Stromal cell of bone marrow (primary cell): ENCODE data around the gene BBS12.

Experiments used
- DNase-seq: peaks from one replicate; pipeline ENCODE4 v3.0.0-alpha.2; 2012; ENCODE audit warnings: low read depth

Gene BBS12

DNA sequence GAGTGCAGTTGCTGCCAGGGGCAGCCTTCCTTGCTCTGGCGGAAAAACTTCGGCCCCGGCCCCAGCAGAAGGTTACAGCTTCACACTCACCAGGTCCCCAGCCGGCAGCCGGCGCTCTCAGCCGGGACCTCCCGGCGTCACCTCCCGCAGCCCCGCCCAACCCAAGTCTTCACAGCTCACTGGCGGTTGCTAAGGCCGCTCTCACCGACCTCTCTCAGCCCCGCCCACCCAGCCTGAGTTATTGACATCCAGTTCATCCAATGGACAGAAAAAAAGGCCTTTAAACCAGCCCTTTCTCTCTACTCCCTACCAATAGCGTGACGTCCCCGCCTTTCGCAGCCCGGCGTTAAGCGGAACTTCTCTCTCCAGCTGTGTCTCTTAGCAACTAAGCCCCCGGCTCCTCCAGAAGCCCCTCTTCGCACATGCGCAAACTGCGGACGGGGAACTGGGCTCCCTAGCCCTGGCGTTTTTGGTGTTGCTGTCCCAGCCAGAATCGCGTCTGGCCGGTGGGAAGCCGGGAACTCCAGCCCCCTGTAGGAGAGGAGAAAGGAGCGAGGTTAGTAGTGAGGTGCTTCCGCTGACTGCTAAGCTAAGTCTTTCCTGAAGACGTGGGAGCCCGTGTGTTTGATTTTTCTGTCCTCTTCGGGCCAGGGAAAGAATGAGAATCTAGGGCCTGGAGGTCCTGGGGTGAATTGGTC is at the start of gene BBS12:
Gene BBS12 (plus strand): TSS at position 376 of the 698 bp plus-strand sequence. CDS start 9,189 bp downstream, outside the sequence.
- peak; percentile 99 for DNase-seq

DNA sequence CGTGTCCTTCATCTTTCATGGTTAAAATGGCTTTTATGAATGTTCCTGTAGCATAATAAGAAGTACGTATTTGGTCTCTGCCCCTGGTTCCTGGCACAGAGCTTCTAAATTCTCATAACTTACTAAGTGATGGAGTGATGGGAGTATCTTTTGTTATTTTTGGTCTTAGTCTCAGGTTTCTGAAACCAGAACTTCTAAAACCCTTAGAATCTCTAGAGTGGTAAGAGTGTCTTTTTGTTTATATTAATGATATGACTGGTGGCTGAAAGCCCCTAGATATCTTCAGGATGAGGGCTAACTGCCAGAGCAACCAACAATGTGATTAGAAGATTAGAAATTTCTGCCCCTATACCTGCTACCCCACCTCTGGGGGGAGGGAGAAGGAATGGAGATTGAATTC is 45.8 kb upstream of the BBS12 start:
- no peak for DNase-seq

DNA sequence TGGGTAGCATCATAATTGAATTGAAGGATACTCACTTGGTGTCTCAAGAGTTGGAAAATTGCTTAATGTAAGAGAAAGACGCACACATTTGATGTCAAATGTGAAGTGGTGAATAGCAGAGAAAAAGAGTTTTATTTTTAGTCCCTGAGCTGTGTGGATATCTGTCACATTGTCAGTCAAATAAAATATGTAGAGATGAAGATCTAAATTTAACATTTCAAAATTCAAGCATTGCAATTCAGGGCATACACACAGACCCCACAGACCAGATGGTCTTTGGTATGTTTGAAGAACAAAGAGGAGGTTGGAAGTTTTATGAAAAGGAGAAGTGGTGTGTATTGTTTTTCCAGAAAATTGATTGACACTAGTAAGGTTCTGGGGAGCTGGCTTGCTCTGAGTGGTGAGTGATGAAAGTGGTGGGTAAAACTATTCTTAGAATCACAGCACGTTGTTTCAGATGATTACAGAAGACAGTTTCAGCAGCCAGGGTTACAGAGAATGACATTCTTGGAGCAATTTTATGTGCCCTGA is 44.9 kb upstream of the BBS12 start:
- no peak for DNase-seq

DNA sequence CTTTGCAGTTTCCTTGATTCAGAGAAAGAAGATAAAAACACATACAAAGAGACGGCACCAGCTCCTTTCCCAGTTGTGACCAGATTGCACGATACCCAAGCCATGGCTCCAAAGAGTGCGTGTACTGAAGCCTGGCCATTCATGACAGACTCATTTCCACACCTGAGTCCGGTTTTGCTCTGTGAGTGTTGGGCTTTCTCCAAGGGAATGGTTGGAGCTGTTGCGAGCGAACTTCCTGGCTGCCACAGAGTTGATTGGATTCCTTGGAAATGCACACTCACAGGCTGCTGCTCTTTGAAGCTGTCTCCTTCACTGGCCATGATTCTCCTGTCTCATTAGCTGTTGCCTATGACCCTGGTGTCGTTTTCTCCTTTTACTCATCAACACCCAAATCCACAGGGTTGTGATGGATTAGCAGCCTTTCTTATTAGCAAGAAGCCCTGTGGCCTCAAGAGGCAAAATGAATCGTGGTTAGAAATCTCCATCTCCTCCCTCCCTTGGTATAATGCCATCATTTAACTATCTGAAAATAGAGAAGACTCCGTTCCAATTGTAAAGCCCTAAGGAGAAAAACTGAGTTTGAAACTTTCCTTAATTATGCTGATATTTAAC is 43.9 kb upstream of the BBS12 start:
- DNase-seq = no peak

DNA sequence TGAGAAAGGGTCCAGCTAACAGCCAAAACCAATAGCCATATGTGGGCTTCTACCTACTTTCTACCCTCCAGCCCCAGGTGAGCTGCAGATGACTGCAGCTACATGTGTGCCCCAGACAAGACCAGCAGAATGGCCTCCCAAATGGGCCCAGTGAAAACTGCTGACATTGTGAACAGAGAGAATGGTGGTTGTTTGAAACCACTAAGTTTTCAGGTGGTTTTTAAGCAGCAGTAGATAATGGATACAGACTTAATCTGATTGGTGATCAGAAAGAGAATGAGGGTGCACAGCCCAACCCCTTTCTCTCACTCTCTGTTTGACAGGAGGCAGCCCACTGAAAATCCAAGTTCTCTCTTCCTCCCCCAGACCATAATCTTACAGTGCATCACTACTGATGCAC is 42.5 kb upstream of the BBS12 start:
- DNase-seq = no peak

DNA sequence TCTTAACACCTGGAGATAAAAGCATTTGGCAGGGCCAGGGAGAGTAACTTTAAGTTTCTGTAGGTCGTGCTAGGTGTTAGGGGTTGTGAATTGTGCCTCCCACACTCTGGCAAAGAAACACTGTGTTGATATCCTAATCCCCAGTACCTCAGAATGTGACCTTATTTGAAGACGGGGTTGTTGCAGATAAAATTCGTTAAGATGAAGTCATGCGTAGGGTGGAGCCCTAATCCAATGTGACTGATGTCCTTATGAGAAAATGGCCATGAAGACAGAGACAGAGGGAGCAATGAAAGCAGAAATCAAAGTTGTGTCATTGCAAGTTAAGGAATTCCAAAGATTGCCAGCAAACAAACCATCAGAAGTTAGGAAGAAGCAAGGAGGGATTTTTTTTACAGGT is 40.5 kb upstream of the BBS12 start:
- DNase-seq = no peak

DNA sequence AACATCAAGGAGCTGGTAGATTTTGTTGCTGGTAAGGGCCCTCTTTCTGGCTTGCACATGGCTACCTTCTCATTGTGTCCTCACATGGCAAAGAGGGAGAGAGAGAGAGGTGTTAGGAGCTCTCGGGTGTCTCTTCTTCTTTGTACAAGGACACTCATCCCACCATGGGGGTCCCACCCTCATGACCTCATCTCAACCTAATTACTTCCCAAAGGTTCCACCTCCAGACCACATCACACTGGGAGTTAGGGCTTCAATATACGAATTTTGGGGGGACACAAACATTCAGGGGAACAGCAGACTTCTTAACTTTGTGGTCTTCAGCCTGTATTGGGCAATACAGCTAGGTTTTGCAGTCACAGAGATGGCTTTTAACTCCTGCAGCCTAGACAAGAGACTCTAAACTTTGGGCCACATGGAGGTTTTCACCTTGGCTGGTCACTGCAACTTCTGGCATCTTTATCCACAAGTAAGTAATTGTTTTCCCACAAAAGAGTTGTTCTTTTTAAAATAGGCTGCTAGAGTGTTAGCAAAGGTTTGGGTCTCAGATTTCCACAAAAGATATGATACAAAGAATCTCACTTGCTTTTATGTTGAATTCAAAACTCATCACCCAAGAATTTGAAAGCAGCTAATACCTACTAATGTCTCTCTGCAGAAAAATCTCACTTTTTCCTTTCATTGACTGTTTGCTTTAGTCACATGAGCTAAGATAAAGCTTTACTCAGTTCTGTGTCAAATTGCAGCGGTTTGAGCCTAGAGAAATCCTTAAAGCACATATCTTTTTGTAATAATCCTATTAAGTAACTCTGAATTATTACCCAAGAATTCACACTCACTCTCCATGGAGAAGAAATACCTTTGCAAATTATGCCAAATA is 39.6 kb upstream of the BBS12 start:
- no peak for DNase-seq

DNA sequence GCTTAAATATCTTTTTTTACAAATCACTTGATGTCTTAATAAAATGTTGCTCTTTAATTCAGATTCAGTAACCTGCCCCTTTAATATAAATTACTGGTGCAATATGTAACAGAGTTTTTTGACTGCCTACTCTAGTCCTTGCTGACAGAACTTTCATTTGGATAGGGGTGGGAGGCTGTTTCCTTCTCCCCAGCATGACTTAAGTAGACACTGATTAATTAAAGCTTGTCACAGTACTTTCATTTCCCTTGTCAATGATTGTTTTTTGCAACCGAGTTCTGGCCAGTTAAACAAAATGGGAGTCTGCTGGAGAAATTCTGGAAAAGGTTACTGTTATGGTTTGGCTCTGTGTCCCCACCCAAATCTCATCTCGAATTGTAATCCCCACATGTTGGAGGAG is 37.3 kb upstream of the BBS12 start:
- DNase-seq = no peak

DNA sequence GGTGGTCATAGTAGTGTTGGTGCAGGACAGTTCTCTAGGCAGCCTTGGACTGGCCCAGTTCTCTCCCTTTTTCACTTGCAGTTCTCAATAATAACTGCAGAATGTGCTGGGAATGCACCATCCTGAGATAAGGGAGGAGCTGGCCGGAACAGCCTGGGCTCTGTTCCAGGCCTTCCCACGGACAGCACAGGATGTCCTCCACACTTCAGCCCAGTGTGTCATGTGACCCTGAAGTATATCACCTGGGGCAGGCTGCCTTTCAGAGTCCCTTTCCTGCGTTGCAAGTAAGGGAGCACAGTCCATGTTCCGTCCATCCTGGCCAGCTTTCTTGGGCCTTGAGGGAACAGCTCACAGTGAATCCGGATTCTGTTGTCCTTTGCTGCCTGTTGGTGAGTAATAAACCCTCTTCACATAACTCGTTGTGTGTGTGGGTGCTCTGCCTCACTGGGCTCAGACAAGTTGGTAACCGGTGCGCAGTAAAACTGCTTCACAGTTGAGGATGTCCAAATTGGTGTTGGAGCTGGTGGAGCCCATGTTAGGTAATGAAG is 32.3 kb upstream of the BBS12 start:
- no peak for DNase-seq

DNA sequence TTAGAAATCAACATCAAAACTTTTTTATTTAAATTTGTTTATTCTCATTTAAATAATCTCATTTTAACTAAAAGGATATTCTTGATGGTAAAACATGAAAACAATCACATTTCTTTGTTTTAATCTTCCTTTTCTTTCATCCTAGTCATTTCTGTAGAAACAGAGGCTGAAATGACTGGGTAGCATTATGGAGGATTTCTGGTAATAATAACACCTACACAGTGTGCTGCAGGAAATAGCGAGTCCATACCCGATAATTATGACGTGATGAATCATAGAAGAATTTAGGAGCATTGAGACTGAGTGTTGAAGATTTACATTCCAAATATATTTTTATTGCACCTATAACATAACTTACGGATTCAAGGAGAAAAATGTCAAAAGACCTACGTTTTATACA is 31.4 kb upstream of the BBS12 start:
- DNase-seq = no peak

DNA sequence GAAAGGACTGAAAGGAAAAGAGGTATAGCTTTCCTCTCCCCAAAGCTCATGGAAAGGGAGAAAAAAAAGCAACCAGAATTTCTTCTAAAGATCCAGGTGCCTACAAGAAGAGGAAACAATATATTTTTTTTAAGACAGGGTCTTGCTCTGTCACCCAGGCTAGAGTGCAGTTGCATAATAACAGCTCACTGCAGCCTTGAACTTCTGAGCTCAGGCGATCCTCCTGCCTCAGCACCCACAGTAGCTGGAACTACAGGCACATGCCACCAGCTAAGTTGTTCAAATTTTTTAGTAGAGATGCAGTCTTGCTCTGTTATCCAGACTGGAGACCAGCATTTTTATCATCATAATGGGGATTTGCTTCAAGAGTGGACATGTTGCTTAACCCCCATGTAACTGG is 30.5 kb upstream of the BBS12 start:
- no peak for DNase-seq

DNA sequence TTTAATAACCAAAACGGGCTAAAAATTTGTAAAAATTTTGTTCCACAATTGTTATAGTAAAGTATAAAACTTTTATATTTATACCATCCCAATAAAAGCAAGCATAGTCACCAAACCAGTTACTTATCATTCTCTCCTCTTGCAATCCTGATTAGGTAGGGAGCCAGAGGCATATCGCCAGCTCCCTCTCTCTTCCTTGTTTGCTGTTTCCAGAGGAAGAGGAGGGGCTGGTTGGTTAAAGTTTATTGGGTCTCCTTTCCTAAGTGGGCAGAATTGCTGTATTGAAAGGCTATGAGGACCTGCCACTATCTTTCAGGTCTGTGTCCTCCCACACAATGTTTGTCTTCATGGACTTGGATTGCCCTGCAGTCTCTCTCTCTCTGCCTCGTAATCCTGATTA is 29.6 kb upstream of the BBS12 start:
- no peak for DNase-seq

DNA sequence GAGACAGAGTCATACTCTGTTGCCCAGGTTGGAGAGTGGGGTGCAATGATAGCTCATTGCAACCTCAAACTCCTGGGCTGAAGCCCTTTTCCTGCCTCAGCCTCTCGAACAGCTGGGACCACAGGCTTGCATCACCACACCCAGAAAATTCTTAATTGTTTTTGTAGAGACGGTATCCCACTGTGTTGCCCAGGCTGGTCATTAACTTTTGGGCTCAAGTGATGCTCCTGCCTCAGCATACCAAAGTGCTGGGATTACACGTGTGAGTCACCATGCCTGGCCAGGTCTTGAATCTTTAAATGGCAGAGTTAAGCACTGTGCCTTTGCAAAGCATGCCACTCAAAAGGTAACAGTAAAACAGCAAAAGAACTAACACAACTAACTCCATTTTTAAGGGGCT is 28.6 kb upstream of the BBS12 start:
- no peak for DNase-seq

DNA sequence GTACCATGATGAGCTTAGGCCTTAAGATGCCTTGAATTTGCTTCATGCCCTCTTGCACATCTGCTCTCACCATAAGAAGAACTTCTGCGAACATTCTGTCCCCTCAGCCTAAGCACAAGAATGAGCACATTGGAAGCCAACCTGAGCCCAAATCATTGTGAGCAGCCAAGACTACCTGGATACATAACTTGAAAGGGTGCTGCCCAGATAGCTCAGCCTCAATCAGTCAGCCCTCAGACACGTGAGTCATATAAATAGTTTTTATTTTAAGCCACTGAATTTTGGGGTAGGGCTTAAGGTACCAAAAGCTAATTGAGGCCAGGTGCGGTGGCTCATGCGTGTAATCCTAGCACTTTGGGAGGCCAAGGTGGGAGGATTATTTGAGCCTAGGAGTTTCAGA is 27.5 kb upstream of the BBS12 start:
- DNase-seq = no peak

DNA sequence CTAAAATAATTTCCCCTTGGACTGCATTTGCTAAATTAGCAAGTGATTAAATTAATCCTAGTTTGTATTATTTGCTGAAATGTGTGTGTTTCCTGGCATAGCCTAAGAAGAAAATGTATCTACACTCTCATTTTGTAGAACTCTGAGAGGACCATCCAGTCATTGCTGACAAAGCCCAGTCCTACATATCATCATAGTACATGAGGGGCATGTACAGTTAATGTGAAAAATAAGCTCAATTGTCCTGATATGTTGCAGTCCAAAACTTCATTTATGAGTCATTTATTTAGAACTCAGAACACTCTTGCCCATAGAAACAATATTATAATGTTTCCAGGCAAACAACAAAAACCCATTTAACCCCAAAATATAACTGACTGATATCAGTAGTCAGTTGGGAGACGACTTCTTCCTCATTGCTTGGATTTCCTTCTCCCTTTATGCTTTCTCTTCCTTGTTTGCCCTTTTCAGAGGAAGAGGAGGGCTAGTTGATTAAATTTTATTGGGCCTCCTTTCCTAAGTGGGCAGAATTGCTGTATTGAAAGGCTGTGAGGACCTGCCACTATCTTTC is 26.9 kb upstream of the BBS12 start:
- DNase-seq = no peak

DNA sequence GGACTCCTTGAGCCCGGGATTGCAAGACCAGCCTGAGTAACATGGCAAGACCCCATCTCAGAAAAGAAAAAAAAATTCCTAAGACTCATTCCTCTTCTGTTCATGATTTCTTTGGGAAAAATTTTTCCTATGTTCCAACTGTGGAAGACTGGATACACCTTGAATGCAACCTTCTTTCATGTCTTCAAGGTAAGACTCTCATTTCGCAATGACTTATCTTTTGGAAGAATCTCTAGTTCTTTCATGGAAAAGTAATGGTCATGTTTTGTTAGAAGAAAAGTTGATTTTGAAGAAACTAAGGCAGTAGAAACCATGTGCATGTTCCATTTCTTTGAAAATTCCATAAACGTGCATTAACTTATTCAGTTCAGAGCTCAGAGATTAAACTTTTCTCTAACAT is 26.0 kb upstream of the BBS12 start:
- DNase-seq = no peak

DNA sequence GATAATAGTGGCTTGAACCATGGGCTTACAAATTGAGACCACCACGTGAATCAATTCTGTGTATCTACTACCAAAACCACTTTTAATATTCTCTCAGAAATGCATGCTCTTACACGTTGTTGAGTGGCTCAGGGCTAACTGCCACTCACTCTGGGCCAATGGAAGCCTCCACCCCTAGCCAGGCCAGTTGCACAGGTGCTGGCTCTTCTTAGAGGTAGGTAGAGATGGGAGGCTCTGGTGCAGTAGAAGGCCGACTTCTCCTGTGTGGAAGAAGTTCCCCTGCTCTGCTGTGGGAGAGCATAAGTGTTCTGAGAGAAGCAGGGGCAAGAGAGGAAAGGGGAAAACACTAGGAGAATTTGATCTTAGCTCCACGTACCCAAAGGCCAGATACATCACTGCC is 25.0 kb upstream of the BBS12 start:
- no peak for DNase-seq

DNA sequence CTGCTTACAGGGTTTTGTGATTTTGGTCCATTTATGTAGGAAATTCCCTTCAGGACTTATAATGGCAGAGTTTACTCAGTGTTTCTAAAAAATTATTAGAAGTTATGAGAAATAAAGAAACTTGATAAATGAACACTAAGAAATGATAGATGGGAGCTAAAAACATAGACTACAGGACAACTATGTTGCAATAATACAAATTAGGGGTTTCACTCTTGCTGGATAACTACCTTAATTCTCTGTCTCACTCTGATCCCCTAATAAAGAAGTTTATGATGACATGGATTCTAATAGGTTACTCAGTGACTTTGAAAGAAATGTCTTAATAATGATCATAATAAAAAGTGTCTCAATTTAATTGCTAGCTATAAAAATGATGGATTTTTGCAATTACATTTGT is 23.3 kb upstream of the BBS12 start:
- DNase-seq = no peak

DNA sequence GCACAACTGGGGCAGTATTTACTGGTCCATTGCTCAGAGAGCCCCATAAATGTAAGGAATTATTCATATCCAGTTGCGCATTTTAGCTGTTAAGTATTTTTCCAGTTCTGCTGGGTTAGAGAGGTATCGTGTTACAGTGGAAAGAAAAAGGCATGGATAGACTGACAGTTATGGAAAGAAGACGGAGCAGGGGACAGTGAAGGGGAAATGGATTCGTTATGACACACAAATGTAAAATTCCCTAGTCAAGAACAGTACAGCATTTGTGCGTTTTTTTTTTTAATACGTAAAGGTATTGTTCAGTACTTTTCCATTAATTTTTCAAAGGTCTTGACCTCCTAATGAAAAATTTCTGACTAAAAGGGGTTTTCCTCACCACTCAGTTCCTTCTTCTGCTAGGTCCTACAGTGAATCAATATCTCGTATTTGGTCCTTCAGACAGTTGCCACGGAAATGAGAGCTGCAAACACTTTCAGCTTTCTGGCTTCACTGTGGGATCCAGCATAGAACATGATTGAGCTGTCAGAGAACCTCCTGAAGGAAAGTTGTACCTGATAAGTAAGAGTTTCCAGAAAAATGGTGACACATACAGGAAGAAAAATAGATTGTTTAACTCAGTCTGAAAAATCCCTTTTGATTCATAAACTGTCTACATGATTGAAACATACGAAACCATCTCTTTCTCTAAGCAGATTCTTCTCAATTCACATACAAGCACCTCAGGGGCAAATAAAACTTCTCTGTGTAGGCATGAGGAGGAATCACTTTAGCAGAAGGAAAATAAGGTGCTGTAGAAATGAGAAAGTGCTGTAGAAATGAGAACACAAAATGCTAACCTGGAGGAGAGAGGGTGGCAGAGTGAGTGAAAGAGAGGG is 21.8 kb upstream of the BBS12 start:
- DNase-seq = peak; percentile 44

DNA sequence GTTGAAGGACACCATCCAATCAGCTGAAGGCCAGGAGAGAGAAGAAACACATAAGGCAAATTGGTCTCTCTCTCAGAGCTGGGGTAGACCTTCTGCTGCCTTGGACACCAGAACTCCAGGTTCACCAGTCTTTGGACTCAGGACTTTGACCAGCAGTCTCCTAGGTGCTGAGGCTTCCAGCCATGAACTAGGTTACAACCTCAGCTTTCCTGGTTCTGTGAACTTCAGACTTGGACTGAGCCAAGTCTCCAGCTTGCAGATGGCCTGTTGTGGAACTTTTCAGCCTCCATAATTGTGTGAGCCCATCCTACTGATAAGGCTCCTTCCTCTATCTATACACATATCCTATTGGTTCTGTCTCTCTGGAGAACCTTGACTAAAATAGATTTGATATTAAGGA is 20.6 kb upstream of the BBS12 start:
- DNase-seq = no peak

DNA sequence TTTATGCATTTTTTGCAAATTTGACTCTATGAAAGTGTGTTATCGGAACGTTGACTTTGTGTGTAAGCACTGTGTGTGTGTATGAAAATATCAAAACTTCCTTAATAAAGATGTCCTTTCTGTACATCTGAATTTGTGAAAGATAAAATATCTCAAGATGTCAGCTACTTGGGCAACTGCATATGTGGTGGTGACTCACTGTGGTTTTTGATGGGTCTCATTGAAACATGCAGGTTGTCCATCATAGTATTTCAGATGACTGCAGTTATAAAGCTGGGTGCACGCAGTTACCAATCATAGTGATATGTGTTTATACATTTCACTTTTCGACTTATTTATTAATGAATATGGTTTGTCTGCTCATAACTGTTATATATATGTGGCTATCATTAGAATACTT is 19.7 kb upstream of the BBS12 start:
- no peak for DNase-seq
